ENCODE data around the gene DAAM2. TPM values are rescaled to one million over a fixed set of nuclear protein-coding genes. Genes with fewer than 3 reads are reported as not detected.

DAAM2 gene
- polyA plus RNA-seq, 1 of the 3 experiments (the other 2 are of a cell fraction), result 0.20 TPM

- Histone ChIP-seq H3K4me2 (no peak overlapping the region), H2AFZ (ENCODE audit: low read depth) (no peak overlapping the region), H3K9me2 (no peaks in the 10 kb centered on the region), H3K4me1 (ENCODE audit: control insufficient read depth in 1 of 2, insufficient read depth in 2 of 2, low read depth in 1 of 2, low read length in 1 of 2) (no peaks in the 10 kb centered on the region; a peak in 1 of 4 replicates), H3K4me3 (ENCODE audit: low read depth in 2 of 2, low read length in 1 of 2) (no peak overlapping the region), H3K36me3 (replicated peaks in 1 of 2; ENCODE audit: control insufficient read depth in 1 of 2, insufficient read depth in 2 of 2, low read length in 1 of 2) (no peaks in the 10 kb centered on the region), H3K79me2 (ENCODE audit: insufficient read depth) (no peaks in the 10 kb centered on the region), H3K9me3 (no peaks in the 10 kb centered on the region), H3K27me3 (ENCODE audit: insufficient read depth) (no peaks in the 10 kb centered on the region), H3F3A (replicated peaks; ENCODE audit: insufficient read depth) (no peaks in the 10 kb centered on the region), H4K20me1 (ENCODE audit: insufficient read depth) (no peaks in the 10 kb centered on the region), H3K9ac (no peak overlapping the region), H3K27ac (ENCODE audit: low read depth in 2 of 2, low read length in 1 of 2) (no peak overlapping the region)
- WGBS (ENCODE audit: low lambda C conversion rate), result 38% methylated on average over 3 of the region's 3 CpGs
- POLR2A ChIA-PET, result no interaction called here
- DNase-seq, result no peak
- CTCF ChIA-PET, result interaction anchor here (1.7 kb wide), 1 partner anchor 50 kb away, joined by 4 read pairs; no protein-coding TSS in a partner anchor
- TF ChIP-seq, protein P1, sequence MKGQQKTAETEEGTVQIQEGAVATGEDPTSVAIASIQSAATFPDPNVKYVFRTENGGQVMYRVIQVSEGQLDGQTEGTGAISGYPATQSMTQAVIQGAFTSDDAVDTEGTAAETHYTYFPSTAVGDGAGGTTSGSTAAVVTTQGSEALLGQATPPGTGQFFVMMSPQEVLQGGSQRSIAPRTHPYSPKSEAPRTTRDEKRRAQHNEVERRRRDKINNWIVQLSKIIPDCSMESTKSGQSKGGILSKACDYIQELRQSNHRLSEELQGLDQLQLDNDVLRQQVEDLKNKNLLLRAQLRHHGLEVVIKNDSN (IDR thresholded peaks at IDR 0.05; ENCODE audit: borderline replicate concordance, low read depth), result no peak
- no peak for TF ChIP-seq FOXM1 (IDR thresholded peaks at IDR 0.05; ENCODE audit: low read depth)
- no peak for TF ChIP-seq GABPA (IDR thresholded peaks at IDR 0.05; ENCODE audit: low read depth)
- TF ChIP-seq, protein P2, sequence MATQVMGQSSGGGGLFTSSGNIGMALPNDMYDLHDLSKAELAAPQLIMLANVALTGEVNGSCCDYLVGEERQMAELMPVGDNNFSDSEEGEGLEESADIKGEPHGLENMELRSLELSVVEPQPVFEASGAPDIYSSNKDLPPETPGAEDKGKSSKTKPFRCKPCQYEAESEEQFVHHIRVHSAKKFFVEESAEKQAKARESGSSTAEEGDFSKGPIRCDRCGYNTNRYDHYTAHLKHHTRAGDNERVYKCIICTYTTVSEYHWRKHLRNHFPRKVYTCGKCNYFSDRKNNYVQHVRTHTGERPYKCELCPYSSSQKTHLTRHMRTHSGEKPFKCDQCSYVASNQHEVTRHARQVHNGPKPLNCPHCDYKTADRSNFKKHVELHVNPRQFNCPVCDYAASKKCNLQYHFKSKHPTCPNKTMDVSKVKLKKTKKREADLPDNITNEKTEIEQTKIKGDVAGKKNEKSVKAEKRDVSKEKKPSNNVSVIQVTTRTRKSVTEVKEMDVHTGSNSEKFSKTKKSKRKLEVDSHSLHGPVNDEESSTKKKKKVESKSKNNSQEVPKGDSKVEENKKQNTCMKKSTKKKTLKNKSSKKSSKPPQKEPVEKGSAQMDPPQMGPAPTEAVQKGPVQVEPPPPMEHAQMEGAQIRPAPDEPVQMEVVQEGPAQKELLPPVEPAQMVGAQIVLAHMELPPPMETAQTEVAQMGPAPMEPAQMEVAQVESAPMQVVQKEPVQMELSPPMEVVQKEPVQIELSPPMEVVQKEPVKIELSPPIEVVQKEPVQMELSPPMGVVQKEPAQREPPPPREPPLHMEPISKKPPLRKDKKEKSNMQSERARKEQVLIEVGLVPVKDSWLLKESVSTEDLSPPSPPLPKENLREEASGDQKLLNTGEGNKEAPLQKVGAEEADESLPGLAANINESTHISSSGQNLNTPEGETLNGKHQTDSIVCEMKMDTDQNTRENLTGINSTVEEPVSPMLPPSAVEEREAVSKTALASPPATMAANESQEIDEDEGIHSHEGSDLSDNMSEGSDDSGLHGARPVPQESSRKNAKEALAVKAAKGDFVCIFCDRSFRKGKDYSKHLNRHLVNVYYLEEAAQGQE (IDR thresholded peaks at IDR 0.05; ENCODE audit: low read depth, low read length), result no peak
- no peak for TF ChIP-seq EZH2phosphoT487 (IDR thresholded peaks at IDR 0.05; ENCODE audit: borderline replicate concordance, low read depth)
- no peak for TF ChIP-seq RXRA (IDR thresholded peaks at IDR 0.05; ENCODE audit: borderline replicate concordance, low read depth)
- no peak for TF ChIP-seq SMC3 (IDR thresholded peaks at IDR 0.05; ENCODE audit: low read depth, low read length)
These were observed 23.2 kb downstream of the DAAM2 start for GRCh38 chr6:39815356-39815755.

GRCh38 chr6:39816747-39817146 is 24.6 kb downstream of the DAAM2 start:
- peaks cover 0 to under 1% of the 10 kb centered on the region in 2 experiments; a peak in 1 of 4 replicates for H3K4me1 ChIP-seq (ENCODE audit: control insufficient read depth in 1 of 2, insufficient read depth in 2 of 2, low read depth in 1 of 2, low read length in 1 of 2)
- no peak overlapping the region for H3K4me2 ChIP-seq
- H3K27me3 ChIP-seq (ENCODE audit: insufficient read depth), result no peaks in the 10 kb centered on the region
- TF ChIP-seq RXRA (IDR thresholded peaks at IDR 0.05; ENCODE audit: borderline replicate concordance, low read depth) (no peak), TCF12 (IDR thresholded peaks at IDR 0.05) (no peak), ELF1 (IDR thresholded peaks at IDR 0.05) (no peak), NRF1 (IDR thresholded peaks at IDR 0.05; ENCODE audit: low read depth, low read length) (no peak), TAF1 (IDR thresholded peaks at IDR 0.05; ENCODE audit: borderline replicate concordance, low read depth, low read length) (no peak), YY1 (IDR thresholded peaks at IDR 0.05; ENCODE audit: low read depth) (no peak), POLR2AphosphoS5 (IDR thresholded peaks at IDR 0.05; ENCODE audit: low read depth, low read length) (no peak), ZBTB33 (IDR thresholded peaks at IDR 0.05; ENCODE audit: borderline replicate concordance, low read depth) (no peak), RFX5 (IDR thresholded peaks at IDR 0.05; ENCODE audit: low read length) (no peak), MEF2A (IDR thresholded peaks at IDR 0.05; ENCODE audit: borderline replicate concordance, low read depth) (no peak), PBX3 (IDR thresholded peaks at IDR 0.05) (no peak), GABPA (IDR thresholded peaks at IDR 0.05; ENCODE audit: low read depth) (no peak)
- TF ChIP-seq, protein P2 (IDR thresholded peaks at IDR 0.05; ENCODE audit: low read depth, low read length), result no peak
- H3K36me3 ChIP-seq (replicated peaks in 1 of 2; ENCODE audit: control insufficient read depth in 1 of 2, insufficient read depth in 2 of 2, low read length in 1 of 2), result no peaks in the 10 kb centered on the region
- H4K20me1 ChIP-seq (ENCODE audit: insufficient read depth), result no peaks in the 10 kb centered on the region
- H2AFZ ChIP-seq (ENCODE audit: low read depth), result no peak overlapping the region
- ChIA-PET POLR2A (no interaction called here), CTCF (no interaction called here)
- 63% methylated on average over 7 of the region's 7 CpGs for WGBS (ENCODE audit: low lambda C conversion rate)
- H3K9me3 ChIP-seq, result no peaks in the 10 kb centered on the region
- H3K79me2 ChIP-seq (ENCODE audit: insufficient read depth), result no peaks in the 10 kb centered on the region
- no peaks in the 10 kb centered on the region for H3F3A ChIP-seq (replicated peaks; ENCODE audit: insufficient read depth)
- H3K4me3 ChIP-seq (ENCODE audit: low read depth in 2 of 2, low read length in 1 of 2), result no peak overlapping the region
- no peak overlapping the region for H3K27ac ChIP-seq (ENCODE audit: low read depth in 2 of 2, low read length in 1 of 2)
- H3K9ac ChIP-seq, result no peak overlapping the region
- DNase-seq, result no peak
- no peaks in the 10 kb centered on the region for H3K9me2 ChIP-seq
